Stomach (tissue), 4 donors: ENCODE results near the gene ACOX2.

Experiments used
- CTCF ChIP-seq, 7 experiments: fragments of 450-650 bp in 4 of 7; fragments of 200-600 bp in 3 of 7; sonication (generic) in 3 of 7; IDR thresholded peaks; one replicate each; pipeline ENCODE4 v1.5.1; 2016 to 2019; ENCODE audit warnings: antibody characterized with exemption in 7 of 7, control low read depth in 2 of 7, mild to moderate bottlenecking in 1 of 7
- POLR2A ChIP-seq, 4 donors: fragments of 450-650 bp; IDR thresholded peaks; one replicate each; pipeline ENCODE4 v1.6.1; 2016; ENCODE audit warnings: antibody characterized with exemption in 4 of 4, control low read depth in 2 of 4, mild to moderate bottlenecking in 1 of 4, moderate library complexity in 1 of 4

- no peak for TF ChIP-seq POLR2A (IDR thresholded peaks at IDR 0.05)
- no peak for TF ChIP-seq CTCF (IDR thresholded peaks at IDR 0.05)
Measured at GRCh38 chr3:58539626-58540025, 2.6 kb upstream of the ACOX2 start.
